ENCODE results near the gene RERE.
A peak's percentile ranks its signal among the peaks of the same experiment; 100 is the strongest.
"Not testable (repeated sequence)": the region's sequence is repeated elsewhere in the genome, so short reads cannot be mapped to it uniquely, and the experiment has no call there.

Gene RERE

GRCh38 chr1:8796812-8797211 is 20.6 kb downstream of the RERE start:
- no peak for DNase-seq

DNA sequence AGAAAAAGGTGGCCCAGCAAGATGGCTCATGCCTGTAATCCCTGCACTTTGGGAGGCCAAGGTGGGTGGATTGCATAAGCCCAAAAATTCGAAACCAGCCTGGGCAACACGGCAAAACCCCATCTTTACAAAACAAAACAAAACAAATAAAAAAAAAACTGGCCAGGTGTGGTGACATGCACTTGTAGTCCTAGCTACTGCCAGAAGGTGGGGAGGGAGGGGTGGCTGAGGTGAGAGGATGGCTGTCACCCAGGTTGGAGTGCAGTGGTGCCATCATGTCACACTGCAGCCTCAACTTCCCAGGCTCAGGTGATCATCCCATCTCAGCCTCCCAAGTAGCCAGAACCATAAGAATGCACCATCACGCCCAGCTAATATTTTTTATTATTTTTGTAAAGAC is 22.8 kb downstream of the RERE start:
- DNase-seq: no peak

DNA sequence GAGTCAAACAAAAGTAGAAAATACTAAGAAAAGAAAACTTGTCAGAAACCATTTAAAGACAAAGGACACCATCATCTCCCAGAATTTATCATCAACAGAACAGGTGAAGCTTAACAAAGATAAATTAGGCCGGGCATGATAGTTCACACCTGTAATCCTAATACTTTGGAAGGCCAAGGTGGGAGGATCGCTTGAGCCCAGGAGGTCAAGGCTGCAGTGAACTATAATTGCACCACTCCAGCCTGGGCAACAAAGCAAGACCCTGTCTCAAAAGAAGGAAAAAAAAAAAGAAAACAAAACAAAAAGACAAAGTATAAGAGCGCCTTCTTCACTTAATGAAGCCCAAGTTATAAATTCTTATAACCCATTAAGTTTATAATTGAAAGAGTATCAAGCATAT is 25.6 kb downstream of the RERE start:
- DNase-seq: no peak

GRCh38 chr1:8790987-8791386 is 26.5 kb downstream of the RERE start:
- no peak for DNase-seq

DNA sequence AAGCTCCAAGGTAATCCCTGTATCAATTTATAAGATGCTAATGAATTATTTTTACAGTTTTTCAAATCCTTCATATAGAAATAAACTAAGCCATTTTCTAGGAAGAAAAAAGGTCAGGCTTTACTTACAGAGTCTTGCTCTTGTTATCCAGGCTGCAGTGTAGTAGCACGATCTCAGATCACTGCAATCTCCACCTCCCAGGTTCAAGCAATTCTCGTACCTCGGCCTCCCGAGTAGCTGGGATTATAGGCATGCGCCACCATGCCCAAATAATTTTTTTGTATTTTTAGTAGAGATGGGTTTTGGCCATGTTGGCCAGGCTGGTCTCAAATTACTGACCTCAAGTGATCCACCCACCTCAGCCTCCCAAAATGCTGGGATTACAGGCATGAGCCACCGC is 27.0 kb downstream of the RERE start:
- DNase-seq: no peak

- no peak for DNase-seq
Observed at GRCh38 chr1:8789314-8790214, 27.9 kb downstream of the RERE start.

GRCh38 chr1:8787218-8787617 is 30.2 kb downstream of the RERE start:
- DNase-seq: no peak

DNA sequence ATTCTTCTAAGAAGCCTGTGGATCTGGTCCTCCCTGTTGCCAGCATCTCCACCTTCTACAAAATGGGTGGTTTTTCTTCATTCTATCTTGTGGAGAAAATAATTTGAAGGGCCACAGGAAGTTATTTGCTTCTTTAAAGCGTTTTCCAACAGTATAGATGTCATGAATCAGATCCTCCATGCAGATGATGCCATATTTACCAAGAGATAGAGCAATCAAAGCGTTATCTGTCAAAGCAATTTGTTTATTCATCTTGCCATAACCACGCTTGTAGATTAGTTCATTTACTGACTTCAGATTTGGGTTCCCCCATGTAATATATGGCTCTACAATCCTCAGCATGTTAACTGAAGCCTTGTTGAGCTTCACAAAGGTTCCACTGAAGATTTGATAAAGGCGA is 31.2 kb downstream of the RERE start:
- DNase-seq: not testable (repeated sequence)

- DNase-seq: no peak
Observed at GRCh38 chr1:8782955-8783354, 34.5 kb downstream of the RERE start.

DNA sequence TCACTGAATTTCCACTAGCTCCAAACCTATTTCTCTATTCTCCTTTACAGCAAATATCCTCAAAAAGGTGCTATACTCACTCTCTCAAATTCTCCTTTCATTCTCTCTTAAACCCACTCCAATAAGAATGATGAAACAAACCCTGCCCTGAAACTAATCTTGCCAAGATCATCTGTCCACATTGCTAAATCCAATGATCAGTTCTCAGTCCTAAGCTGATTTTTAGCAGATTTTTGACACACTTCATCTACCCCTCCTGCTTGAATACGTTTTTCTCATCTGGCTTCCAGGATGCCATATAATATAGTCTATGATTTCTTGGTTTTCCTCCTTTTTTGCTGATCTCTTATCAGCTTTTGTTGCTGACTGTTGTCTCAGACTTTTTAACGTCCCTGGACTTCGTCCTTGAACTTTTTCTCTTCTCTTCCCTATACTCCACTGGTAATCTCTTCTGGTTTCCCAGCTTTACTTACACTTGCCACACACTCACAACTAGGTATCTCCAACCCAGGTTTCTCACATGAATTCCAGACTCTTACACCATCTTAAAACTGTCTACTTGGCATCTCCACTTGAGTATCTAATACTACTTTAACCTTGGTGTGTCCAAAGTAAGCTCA is 35.3 kb downstream of the RERE start:
- no peak for DNase-seq

DNA sequence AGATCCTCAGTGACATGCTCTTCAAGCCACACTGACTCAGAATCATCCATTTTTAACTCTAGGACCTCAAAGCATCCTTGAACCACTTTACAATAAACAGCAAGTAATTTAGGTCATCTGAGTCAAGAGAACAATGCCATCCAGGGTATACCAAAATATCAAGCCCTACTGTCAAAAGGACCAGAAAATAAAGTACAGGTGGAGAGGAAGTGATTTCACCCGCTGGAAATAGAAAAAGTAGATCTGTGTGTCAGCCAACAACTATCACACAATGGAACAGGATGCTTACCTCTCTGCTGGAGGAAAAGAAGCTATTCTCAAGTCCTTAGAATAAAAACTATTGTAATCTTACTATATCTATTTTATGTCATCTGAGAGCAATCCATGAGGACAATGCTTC is 37.0 kb downstream of the RERE start:
- DNase-seq: no peak

- DNase-seq: no peak
Observed at GRCh38 chr1:8777867-8778266, 39.6 kb downstream of the RERE start.

GRCh38 chr1:8776104-8776503 is 41.3 kb downstream of the RERE start:
- no peak for DNase-seq

- no peak for DNase-seq
Observed at GRCh38 chr1:8767006-8767405, 50.4 kb downstream of the RERE start.

- DNase-seq: no peak
Observed at GRCh38 chr1:8765198-8765597, 52.2 kb downstream of the RERE start.

DNA sequence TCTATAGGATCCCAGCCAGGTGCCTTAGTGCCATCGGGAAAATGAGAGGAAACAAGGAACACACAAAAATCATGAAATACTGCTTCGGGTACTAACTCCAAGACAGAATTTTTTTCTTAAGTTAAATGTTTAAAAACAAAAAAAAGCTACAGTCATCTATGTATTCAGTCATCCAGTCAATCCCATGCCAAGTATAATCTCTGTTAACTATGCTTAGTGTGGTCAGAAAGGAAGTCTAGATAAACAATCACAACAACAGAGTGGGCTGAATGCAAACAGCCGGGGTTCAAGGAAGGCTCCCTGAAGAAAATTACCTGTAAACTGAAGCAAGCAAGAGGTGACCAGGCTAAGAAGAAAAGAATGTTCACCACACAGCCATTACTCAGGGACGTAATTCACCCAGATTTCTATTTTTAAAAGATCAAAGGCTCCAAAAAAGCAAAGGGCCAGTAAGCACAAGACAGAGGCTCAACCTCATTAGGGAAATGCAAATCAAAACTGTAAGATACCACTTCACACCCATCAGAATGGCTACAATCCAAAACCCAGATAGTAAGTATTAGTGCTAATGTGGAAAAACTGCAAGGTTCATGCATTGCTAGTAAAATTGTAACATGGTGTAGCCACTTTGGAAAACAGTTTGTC is 53.0 kb downstream of the RERE start:
- DNase-seq: no peak

DNA sequence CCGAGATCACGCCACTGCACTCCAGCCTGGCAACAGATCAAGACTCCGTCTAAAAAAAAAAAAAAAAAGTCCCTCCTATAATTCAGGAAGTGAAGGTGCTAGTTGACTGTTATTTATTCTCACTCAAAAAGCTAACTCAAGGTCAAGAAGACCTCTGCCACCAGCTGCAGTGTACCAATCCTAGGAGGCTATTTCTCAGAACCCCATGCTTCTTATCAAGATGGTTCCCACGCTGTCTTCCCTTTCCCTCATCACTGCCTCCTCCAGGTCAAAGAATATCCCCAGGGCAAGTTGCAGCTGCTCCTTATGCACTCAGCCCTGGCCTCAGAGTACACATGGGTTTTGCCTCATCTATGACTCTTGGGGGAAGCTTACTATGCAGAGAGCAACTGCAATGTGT is 53.6 kb downstream of the RERE start:
- peak; percentile 12 for DNase-seq

- DNase-seq: no peak
Observed at GRCh38 chr1:8754993-8755392, 62.4 kb downstream of the RERE start.

DNA sequence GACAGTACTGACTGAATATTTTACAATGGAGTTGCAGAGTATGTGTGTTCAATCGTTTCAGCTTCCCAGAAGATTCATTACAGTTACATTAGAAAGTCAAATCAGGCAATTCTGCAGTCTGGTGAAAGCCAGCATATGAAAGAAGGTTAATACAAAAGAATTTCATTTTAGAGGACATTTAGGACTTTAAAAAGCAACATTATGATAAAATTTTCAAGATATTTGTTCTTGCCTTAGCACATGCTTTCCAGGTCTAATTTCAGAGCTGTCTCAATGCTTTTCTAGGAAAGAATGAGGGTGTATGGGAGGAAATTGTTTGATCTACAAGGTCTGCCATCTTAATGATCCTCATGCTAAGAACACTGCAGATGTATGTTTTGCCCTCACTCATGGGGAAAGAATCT is 63.2 kb downstream of the RERE start:
- no peak for DNase-seq

- no peak for DNase-seq
Observed at GRCh38 chr1:8753736-8754135, 63.7 kb downstream of the RERE start.

DNA sequence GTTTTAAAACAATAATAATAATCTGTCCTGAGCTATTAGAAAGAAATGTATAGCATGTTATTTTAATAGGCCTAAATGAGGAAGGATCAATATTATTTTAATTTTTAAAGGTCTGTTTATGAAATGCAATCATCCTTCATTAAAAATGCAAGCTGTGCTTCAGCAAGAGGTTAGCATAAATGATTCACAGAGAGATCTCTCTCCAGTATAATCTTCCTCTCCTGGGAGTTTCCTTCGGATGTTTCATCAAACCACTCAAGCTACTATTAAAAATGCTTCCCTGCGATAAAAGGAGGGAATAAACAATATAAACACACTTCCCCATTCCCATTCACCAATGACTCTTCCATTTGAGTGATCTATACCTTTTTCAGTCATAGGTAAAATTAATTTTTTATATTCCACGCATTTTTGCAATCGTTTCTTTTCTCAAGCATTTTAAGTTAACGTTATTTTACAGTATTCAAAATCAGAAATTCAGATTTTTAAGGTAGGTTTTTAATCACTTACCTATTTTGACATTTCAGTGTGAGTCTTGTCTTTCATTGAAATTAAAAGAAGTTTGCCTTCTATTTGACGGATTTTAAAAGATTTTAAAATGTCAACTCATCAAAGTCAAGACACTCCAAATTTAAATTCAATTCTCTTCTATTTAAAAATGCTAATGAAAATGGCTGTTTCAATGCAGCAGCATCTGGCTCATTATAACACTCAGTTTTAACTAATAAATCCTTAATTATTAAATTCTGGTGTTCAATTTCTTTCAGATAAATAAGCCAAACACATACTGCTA is 64.3 kb downstream of the RERE start:
- no peak for DNase-seq

GRCh38 chr1:8752411-8752810 is 65.0 kb downstream of the RERE start:
- no peak for DNase-seq

GRCh38 chr1:8751984-8752383 is 65.5 kb downstream of the RERE start:
- no peak for DNase-seq
